Kidney tubule cell (primary cell): ENCODE results near the gene CLCA1.

Source experiments
- DNase-seq: peaks from one replicate; pipeline ENCODE4 v3.0.0-alpha.2; 2018; ENCODE audit warnings: low spot score

Gene CLCA1

GRCh38 chr1:86461482-86461881 is 7.2 kb upstream of the CLCA1 start:
- DNase-seq = no peak

DNA sequence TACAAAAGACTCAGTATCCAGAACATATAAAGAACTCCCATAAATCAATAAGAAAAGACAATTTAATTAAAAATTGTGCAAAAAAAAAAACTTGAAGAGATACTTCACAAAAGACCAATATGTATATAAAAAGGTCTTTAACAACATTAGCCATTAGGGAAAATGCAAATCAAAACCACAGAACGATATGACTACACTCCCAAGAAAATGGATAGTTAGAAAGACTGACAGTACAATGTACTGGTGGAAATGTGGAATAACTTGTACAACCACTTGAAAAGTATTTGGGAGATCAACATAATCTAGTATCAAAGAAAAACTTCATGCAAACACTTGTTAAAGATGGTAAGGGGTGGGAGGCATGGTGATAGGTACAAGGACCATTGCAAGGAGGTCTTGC is 3.9 kb upstream of the CLCA1 start:
- DNase-seq = no peak

- DNase-seq = peak; percentile 5
These were observed 2.5 kb upstream of the CLCA1 start for GRCh38 chr1:86466109-86466844.

DNA sequence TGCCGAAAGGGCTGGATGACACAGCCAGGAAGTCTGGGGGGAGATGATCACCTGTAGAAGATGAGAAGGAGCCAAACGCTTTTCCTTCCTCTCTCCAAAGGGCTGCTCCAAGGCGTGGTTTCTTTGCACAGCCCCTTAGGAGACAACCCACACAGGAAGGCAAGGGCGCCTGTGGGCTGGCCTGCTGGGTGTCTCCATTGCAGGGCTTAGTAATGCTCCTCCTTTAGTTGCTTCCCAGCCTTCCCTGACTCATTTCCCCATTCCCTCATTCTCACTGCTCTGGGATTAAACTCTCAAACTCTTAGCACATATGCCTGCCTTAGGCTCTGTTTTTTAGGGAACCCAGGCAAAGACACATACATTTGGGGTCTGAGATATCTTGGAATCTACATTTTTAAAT is 1.7 kb upstream of the CLCA1 start:
- DNase-seq = peak; percentile 2

DNA sequence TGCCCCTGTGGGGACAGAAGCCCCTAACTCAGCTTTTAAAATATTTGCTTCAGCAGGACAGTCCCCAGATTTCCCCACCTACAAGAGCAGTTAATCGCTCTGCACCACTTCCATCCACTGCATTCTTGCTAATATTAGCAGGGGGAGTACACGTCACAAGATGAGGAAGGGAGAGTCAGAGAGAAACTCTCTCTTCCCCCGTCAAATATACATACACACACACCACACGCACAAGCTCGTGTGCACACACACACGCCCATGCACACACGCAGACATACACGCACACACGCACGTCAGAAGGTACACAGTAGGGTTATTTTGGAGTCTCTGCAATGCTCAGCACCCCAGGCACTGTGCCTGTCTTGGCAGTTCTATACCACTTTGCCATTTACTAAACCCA is 2.1 kb downstream of the CLCA1 start:
- no peak for DNase-seq

GRCh38 chr1:86471291-86471690 is 2.6 kb downstream of the CLCA1 start:
- no peak for DNase-seq

DNA sequence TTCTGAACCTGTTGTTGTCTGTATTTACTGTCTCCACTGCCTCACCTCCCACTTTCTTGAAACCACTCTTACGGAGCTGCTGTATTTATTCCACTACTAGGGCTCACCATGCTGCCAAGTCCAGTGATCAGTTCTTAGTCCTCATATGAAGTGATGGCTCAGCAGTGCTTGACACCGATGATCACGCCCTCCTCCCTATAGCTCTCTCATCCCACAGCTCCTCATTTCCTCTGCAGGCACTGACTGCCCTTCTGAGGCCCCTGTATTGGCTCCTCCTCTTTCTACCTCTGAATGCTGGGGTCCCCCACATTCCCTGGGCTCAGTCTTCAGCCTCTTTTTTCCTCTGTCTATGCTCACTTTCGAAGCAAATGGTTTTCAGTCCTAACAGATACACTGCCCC is 3.4 kb downstream of the CLCA1 start:
- DNase-seq = no peak

GRCh38 chr1:86472767-86473166 is 4.0 kb downstream of the CLCA1 start:
- DNase-seq = no peak

DNA sequence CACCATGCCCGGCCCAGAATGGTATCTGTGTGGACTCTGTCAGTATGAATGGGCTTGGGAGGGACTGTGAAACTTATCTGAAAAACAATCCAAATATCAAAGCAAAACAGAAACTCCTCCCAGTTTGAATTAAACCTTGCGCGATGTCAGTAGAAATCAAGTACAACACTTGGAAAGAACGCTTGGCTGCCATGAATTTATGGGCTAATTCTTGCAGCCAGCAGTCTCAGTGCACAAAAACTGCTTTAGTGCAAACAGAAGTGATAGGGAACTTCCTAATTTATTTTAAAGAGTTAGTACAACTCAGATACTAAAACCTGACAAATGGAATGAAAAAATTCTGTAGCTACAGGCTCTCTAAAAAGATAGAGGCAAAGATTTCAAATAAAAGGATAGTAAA is 8.5 kb downstream of the CLCA1 start:
- no peak for DNase-seq

- no peak for DNase-seq
These were observed 9.0 kb downstream of the CLCA1 start for GRCh38 chr1:86477682-86478081.

GRCh38 chr1:86478416-86479156 is 9.9 kb downstream of the CLCA1 start:
- DNase-seq = no peak

DNA sequence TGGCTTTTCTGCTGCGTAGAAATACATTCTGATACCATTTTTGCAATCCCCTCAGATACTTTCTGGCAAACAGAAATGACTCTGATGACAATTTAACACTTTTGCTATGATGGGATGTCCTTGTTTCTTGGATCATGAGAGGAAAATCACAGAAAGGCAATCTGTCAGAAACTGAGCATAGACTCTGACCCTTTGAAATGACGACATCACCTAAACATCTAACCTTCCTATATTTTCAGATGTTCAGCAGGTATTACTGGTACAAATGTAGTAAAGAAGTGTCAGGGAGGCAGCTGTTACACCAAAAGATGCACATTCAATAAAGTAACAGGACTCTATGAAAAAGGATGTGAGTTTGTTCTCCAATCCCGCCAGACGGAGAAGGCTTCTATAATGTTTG is 13.2 kb downstream of the CLCA1 start:
- no peak for DNase-seq

- no peak for DNase-seq
These were observed 18.5 kb downstream of the CLCA1 start for GRCh38 chr1:86487131-86487810.

DNA sequence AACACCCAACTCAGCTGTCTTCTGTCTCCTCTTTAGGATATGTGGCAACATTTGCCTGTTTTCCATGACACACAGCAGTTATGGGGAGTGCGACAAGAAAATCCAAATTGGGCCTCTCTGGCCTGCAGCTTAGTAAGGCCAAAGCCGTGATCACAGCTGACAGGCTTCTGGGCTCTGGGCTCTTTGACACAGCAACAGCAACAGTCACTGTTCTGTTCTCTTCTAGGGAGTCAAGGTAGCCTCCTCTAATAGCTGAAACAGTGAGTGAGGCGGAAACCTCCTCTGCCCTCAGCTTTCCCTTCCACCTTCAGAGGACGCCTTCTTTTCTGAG is 19.0 kb downstream of the CLCA1 start:
- DNase-seq = no peak

GRCh38 chr1:86489242-86489878 is 20.6 kb downstream of the CLCA1 start:
- DNase-seq = no peak

GRCh38 chr1:86491171-86491950 is 22.6 kb downstream of the CLCA1 start:
- no peak for DNase-seq

DNA sequence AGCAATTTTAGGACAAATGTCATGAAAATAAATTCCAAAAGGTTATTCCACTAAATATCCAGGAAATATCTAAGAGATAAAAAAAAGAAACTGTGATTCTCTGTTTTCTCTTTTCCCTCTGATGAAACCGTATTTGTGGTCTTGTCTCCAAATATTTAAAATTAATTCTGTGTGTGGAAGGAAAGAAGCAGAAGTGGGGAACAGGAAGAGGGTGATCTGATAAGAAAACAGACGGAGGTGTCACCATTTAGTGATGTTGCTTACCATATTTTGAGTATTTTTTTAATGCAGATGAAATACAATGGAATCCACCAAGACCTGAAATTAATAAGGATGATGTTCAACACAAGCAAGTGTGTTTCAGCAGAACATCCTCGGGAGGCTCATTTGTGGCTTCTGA is 29.6 kb downstream of the CLCA1 start:
- no peak for DNase-seq

GRCh38 chr1:86499987-86500593 is 31.4 kb downstream of the CLCA1 start:
- DNase-seq = peak; percentile 58

DNA sequence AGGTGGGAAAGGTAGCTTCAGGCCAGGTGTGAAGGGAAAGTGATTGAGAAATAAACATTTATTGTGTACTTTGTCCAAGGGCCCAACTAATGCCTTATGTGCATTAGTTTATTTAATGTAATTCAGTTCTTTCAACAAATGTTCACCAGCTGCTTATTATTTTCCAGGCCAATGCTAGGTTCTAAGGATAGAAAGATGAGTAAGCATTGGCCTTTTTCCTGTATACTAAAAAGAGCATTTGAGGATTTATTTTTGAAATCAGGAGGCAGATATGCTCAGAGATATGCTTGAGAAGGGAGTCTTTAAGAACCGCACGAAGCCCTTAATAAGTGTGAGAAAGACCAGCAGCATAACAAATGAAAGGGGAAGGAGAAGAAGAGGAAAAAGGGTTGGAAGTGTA is 32.0 kb downstream of the CLCA1 start:
- no peak for DNase-seq

DNA sequence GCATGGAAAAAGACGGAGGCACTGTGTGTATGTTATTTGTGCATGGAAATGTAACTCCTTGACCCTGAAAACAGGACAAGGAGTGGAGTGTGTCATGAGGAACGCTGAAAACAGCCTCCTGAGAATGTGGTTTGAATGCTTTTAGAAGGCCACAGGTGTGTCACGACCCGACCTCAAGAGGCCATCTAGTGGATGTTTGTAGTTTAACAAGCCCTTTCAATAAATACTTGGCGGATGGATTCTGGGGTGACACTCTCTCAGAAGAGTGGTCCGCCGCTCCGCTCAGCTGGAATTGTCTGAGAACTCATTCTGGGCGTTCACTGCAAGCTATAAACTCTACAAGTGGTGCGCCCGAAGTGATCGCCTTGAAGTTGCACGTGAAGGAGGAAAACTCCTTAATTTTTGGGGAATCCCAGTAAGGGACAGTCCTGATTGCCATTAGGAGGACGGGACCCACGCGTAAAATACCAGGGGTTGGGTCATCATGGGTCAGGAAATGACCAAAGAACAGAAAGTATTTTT is 33.5 kb downstream of the CLCA1 start:
- DNase-seq = peak; percentile 65

DNA sequence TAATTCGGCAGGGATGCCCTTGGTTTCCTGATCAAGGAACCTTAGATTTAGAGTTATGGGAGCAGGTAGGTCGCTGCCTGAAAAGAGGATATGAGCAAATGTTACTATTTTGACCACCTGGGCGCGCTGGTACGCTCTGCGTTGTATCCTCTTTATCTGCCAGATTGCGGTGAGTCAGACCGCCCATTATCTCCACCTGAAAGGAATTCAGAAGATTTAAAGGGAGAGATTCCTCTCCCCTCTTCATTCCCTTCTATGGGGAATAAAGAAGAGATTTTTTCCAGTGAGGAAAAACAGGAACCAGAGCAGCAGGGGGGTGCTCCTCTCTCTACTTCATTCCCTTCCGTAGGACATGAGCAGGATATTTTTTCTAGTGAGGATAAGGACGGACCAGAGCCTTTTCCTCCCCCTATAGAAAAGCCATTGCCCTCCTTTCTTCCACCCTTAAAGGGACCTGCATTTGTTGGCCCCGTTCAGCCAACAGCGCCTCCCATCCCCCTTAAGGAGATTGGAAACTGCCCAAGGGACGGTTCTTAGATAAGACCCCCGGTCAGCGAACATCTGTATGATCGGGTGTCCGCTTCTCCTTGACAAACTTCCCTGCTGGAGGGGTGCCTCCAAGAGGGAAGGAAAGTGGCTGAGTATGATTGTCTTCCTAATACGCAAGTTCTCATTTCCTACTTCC is 34.1 kb downstream of the CLCA1 start:
- peak; percentile 50 for DNase-seq
